IPS-20b (cell line): ENCODE measurements around the gene RAD51B.

Experiments
- H3K27ac ChIP-seq: one replicate; pipeline ENCODE4 v1.5.1; 2013; ENCODE audit warnings: low read length
- H3K27me3 ChIP-seq: 2 replicates; pipeline ENCODE4 v1.6.1; 2013; ENCODE audit warnings: mild to moderate bottlenecking, low read length, inconsistent platforms; ENCODE audit not compliant: insufficient read depth
- H3K36me3 ChIP-seq: 2 replicates; pipeline ENCODE4 v1.6.1; 2013; ENCODE audit warnings: low read depth, mild to moderate bottlenecking, inconsistent platforms, low read length, moderate library complexity; ENCODE audit not compliant: insufficient read depth
- H3K4me1 ChIP-seq: 2 replicates; pipeline ENCODE4 v1.6.1; 2013; ENCODE audit warnings: mild to moderate bottlenecking, control low read depth, inconsistent platforms, low read length, moderate library complexity; ENCODE audit not compliant: insufficient read depth
- H3K4me3 ChIP-seq: 2 replicates; pipeline ENCODE4 v1.5.1; 2013; ENCODE audit warnings: mild to moderate bottlenecking, low read length, inconsistent platforms
- H3K9ac ChIP-seq: 2 replicates; pipeline ENCODE4 v1.6.1; 2013; ENCODE audit warnings: low read depth, mild to moderate bottlenecking, inconsistent platforms, low read length, moderate library complexity
- H3K9me3 ChIP-seq: 2 replicates; pipeline ENCODE4 v1.6.1; 2013; ENCODE audit warnings: mild to moderate bottlenecking, low read depth, low read length, inconsistent platforms; ENCODE audit not compliant: insufficient read depth

Gene RAD51B

DNA sequence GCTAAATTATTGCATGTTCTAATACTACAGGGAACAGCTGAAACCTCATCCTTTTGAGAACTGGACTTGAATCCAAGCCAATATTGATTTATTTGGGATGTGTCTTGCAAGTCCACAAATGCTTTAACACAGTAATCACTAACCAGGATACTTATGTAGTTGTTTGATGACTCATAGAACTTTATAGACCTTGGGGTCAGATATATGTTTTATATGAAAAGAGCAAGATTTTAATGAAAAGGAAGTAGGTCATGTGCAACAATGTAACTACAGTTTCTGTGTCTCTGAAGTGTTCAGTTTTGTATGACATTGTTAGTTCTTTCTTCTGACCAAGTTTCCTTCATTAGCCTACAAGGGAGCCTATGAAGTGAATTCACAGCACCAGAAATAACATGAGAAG lies 621.2 kb downstream of the RAD51B start:
- H3K9me3 ChIP-seq = no peaks in the 10 kb centered on the region
- H3K27ac ChIP-seq = no peak overlapping the region
- no peak overlapping the region for H3K4me3 ChIP-seq
- H3K36me3 ChIP-seq = no peaks in the 10 kb centered on the region
- peaks cover 2% of the 10 kb centered on the region; the same call in 1 of the 2 replicates for H3K4me1 ChIP-seq
- no peaks in the 10 kb centered on the region for H3K27me3 ChIP-seq
- H3K9ac ChIP-seq = no peak overlapping the region

DNA sequence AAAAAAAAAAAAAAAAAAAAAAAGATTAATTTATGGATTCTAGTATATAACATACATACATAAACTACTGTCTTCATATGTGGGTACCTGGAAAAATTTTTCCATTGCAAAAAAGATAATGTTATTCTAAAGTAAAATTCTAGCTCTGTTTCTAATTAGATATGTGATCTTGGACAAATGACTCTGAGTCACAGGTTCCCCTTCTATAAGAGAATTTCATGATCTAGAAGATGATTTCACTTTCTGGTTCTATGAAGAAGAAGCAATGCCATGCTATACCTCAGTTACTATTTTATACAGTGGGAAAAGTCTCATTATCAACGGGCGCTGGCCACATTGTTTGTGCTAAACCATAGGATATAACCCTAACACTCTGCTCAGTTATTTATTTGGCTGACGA lies 622.0 kb downstream of the RAD51B start:
- no peaks in the 10 kb centered on the region for H3K27me3 ChIP-seq
- H3K9ac ChIP-seq = no peak overlapping the region
- no peaks in the 10 kb centered on the region for H3K9me3 ChIP-seq
- no peaks in the 10 kb centered on the region for H3K36me3 ChIP-seq
- H3K4me3 ChIP-seq = no peak overlapping the region
- H3K4me1 ChIP-seq = peaks cover 2% of the 10 kb centered on the region; the same call in 1 of the 2 replicates
- H3K27ac ChIP-seq = no peak overlapping the region

DNA sequence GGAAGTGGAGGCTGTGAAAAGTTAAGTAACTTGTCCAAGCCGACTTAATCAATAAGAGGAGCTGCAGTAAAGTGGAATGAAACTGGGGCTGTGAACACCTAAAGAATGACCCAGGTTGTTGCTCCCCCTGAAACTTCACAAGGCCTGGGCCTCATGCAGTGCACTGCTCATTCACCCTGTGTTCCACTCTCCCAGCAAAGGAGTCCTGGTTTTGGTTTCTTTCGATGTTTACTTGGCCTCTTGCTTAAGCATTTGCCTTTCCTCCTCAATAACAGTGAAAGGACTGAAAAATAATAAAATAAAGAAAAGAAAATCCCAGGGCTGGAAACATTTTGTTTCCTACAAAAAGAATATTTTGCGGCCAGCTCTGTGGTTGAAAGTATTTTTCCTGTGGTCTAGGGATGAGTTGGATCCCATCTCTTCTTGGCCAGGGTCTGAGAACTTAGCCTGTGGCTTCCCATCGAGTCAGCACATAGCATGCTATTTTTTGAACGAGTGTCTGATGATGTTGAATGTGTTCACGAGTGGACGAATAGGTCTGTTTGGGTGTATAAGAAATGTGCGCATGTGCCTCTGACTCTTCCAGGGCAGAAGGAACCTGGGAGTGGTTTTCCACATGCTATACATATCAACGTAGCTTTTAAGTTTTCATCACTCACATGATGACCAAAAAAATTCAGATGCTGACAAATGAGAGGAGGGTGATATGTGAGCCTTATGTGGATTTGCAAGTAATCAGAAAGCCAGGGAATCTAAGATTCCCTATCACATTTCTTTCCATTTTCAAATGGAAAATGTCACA lies 623.5 kb downstream of the RAD51B start:
- H3K4me1 ChIP-seq = peaks cover 2% of the 10 kb centered on the region; the same call in 1 of the 2 replicates
- no peaks in the 10 kb centered on the region for H3K9me3 ChIP-seq
- H3K4me3 ChIP-seq = no peak overlapping the region
- H3K36me3 ChIP-seq = no peaks in the 10 kb centered on the region
- H3K27ac ChIP-seq = no peak overlapping the region
- H3K9ac ChIP-seq = no peak overlapping the region
- H3K27me3 ChIP-seq = no peaks in the 10 kb centered on the region

DNA sequence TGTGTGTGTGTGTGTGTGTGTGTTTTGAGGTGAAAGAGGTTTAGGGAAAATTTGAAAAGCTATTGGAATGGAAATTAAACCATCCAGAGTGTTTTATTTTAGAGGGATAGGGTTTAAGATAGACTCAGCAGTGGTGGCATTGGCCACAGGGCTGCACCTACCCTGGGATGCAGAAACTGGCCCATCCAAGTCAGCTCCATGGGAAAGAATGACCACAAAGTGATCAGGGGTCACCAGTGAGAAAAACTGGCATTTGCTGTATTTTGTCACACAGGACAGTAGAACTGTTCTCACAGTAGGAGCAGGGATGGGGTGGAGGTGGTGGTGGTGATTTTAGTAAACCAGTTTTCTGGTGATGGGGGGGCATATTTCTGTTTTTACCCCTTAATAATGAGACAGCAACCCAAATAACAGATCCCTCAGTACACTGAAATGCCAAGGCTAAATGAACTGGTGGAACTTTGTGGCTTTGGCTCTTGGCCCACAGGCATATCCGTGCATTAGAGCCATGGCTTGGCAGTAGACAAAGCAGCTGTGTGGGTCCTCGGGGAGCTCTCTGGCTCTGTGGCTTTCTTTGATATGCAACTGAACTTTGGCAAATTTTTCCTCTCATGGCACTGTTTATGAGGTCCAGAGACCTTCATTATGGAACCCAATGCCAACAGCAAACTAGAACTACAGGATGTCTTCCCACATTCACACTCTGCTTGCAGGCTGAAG lies 625.0 kb downstream of the RAD51B start:
- Histone ChIP-seq H3K36me3 (no peaks in the 10 kb centered on the region), H3K4me1 (peaks cover 14% of the 10 kb centered on the region), H3K27me3 (no peaks in the 10 kb centered on the region), H3K9me3 (no peaks in the 10 kb centered on the region), H3K27ac (no peak overlapping the region), H3K9ac (no peak overlapping the region), H3K4me3 (no peak overlapping the region)

DNA sequence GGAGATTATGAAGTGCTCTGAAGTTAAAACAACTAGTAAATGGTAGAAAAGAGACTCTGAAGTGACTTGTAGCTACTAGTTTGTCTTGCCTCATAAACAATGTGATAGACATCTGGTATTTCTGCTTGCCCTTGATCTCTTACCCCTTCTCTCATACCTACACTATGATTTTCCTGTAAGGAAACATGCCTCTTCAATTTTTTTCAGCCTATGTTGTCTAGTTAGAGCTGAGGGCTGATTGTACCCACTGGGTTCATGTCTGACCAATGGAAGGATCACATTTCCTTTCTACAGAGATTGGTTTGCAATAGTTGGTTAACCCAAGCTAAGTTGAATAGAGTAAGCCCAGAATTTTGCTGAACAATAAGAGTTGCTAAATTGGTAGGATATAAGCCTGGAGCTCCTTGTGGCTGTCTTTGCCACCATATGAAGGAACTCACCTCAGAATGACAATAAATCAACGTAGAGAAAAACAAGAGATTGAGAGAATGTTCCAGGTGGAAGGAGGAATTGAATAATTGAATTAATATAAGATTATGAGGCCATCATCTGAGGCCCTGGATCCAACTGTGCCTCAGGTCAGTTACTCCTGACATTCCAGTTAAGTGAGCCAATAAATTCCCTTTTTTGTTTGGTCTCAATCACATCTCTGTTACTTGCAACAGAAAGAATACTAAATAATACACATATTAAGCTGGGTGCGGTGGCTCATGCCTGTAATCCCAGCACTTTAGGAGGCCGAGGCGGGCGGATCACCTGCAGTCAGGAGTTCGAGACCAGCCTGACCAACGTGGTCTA lies 626.9 kb downstream of the RAD51B start:
- peaks cover 25% of the 10 kb centered on the region for H3K4me1 ChIP-seq
- H3K4me3 ChIP-seq = no peak overlapping the region
- no peaks in the 10 kb centered on the region for H3K27me3 ChIP-seq
- no peaks in the 10 kb centered on the region for H3K36me3 ChIP-seq
- no peak overlapping the region for H3K27ac ChIP-seq
- no peak overlapping the region for H3K9ac ChIP-seq
- no peaks in the 10 kb centered on the region for H3K9me3 ChIP-seq

DNA sequence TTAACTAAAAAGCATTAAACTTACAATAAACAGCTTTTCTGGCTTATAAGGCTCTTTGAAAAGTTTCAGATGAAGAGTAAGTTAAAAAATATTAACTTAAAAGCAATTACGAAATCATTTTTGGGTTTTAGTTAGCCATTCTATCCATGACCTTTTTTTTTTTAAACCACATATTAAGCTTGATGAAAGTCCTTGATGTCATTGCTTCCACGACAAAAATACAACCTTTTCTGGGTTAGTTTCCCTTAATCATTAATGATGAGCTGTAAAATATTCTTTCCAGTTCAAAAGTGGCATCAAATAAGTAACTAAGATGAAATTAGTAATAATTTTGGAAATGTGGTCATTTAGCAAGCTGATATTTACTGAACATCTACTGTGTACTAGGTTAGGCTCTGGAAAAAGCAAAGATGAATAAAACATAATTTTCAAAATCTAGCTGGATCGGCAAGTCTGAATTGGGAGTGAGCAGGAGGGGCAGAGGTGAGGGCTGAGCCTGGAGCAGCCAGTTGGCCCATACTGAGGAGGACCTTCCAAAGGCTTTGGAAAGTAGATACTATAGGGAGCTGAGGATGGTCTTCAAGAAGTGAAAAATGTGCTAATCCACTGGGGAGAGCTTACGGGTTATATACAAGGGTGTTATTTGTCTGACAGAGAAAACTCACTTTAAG lies 628.1 kb downstream of the RAD51B start:
- H3K9ac ChIP-seq = no peak overlapping the region
- no peak overlapping the region for H3K27ac ChIP-seq

DNA sequence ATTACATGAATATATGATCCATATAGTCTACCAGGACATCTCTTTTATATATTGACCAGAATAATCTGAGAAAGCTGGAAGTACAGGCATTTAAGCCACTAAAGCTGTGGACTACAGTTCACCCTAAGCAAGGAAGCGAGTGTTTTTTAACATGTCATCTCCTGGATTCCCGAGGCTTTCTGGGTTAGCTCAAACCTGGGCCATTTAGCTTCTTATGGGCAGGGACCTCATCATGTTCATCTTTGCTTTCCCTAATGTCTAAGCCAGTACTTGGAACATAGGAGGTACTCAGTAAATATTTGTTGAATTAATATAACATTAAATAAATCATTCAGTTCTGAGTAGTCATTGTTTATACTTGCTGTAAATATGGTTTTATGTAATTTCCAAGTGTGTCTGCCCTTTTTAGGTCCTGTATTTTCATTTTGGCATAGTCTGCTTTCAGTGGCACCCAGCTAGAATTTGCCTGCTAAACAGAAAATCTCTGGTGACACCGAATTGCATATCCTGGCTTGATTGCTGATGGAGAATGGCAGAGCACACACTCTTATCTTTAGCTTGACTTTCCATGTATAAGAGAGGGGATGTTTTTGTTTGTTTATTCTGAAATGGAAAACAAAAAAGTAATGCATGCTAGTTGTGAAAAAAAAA lies 628.8 kb downstream of the RAD51B start:
- Histone ChIP-seq H3K9ac (no peak overlapping the region), H3K36me3 (no peaks in the 10 kb centered on the region), H3K9me3 (no peaks in the 10 kb centered on the region), H3K27ac (no peak overlapping the region), H3K4me1 (peaks cover 25% of the 10 kb centered on the region), H3K4me3 (no peak overlapping the region), H3K27me3 (no peaks in the 10 kb centered on the region)

More for the DNA sequence above, 628.1 kb downstream of the RAD51B start:
- Histone ChIP-seq H3K9me3 (no peaks in the 10 kb centered on the region), H3K4me1 (peaks cover 25% of the 10 kb centered on the region), H3K4me3 (no peak overlapping the region), H3K36me3 (no peaks in the 10 kb centered on the region), H3K27me3 (no peaks in the 10 kb centered on the region)

DNA sequence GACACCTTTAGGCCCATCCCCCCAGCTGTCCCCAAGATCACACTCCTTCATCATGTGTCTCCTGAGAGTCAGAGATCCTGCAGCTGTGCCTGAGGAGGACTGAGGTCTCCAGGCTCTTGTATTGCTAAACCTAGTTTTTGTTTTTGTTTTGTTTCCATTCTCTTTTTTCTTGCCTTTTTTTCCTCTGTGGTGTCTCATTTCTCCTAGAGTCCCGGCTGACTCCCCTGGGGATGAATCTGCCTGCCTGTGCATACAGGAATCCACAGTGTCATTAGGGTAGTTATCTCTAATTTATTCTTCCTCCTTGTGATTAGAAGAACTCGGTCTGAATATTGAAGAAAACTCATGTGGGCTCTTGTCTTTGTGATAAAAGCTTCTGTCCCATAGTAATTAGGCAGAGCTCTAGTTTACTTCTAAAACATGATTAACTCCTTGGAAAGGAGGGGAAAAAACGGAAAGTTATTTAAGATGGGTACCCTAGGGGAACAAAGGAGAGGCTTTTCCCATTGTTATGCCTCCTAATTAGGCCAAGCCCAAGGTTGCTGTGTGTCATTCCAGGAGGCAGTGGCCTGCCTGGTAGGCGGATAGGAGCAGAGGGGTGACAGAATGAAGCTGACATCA lies 630.1 kb downstream of the RAD51B start:
- peak overlapping the region; percentile 55; the same call in 1 of the 2 replicates for H3K9ac ChIP-seq
- no peaks in the 10 kb centered on the region for H3K36me3 ChIP-seq
- H3K27ac ChIP-seq = peak overlapping the region; percentile 45
- H3K4me3 ChIP-seq = peak overlapping the region; percentile 14; the same call in 1 of the 2 replicates
- H3K9me3 ChIP-seq = no peaks in the 10 kb centered on the region
- peaks cover 23% of the 10 kb centered on the region for H3K4me1 ChIP-seq
- no peaks in the 10 kb centered on the region for H3K27me3 ChIP-seq

DNA sequence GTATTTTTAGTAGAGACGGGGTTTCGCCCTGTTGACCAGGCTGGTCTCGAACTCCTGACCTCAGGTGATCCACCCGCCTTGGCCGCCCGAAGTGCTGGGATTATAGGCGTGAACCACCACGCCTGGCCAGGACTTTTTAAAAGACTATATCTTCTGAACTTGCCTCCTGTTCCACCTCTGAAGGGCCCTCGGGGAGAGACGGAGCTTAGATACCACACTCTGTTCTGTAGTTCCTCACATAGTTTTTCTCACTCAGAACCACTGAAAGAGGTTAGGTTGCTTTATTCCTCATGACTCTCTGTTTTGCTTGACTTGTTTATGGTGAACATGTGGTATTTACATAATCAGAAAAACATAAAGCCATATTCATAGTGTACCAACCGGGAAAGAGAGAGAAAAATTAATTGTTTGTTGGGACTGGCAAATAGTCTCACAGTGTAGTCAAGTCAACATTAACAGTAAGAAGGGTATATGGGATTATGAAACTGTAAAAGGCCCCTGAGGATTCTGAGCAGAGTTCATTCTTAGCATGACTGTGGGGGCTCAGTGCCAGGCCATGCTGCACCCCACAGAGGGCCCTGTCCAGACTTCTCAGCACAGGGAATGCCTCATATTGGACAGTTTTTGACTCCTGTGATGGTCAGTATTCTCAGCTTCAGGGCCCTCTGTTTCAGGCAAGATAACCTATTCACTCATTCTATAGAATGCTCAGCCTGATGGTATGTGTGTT lies 631.0 kb downstream of the RAD51B start:
- no peak overlapping the region for H3K4me3 ChIP-seq
- H3K27ac ChIP-seq = no peak overlapping the region
- no peaks in the 10 kb centered on the region for H3K36me3 ChIP-seq
- no peaks in the 10 kb centered on the region for H3K9me3 ChIP-seq
- H3K27me3 ChIP-seq = no peaks in the 10 kb centered on the region
- H3K4me1 ChIP-seq = peaks cover 23% of the 10 kb centered on the region
- H3K9ac ChIP-seq = no peak overlapping the region

DNA sequence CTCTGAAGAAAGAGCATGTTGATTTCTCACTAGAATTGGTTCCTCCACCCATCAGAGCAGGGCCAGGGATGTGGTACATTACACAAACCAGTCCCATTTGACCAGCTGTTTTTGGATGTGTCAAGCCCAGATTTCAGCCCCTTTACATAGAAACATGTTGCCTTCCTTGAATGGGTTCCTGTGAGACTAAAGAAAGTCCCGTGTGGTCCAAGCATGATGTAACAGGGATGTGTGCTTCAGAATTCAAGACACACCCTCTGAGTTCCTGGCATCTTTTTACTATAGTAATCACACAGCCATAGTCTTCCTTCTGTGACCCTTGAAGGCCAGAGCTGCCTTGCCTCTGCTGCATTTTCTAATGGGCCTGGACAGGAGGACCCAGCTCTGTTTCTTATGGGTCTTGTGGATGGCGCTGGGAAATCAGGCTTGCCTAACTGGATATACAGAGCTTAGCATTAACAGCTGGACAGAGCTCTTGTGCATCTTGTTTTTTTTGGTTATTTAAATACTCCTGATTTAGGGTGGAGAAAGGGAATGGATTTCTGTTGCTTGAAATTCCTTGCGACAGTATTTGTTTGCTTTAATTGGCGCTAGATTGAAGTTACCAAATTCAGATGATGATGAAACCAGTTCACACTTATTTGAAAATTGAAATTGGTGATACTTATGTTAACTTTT lies 632.3 kb downstream of the RAD51B start:
- Histone ChIP-seq H3K4me1 (peaks cover 23% of the 10 kb centered on the region), H3K27ac (no peak overlapping the region), H3K36me3 (no peaks in the 10 kb centered on the region), H3K9ac (no peak overlapping the region), H3K27me3 (no peaks in the 10 kb centered on the region), H3K9me3 (no peaks in the 10 kb centered on the region), H3K4me3 (no peak overlapping the region)
